Nephron progenitor cell (in vitro differentiated cells): Measurements from ENCODE around the gene HOXA3.
A peak's percentile ranks its signal among the peaks of the same experiment; 100 is the strongest.

Experiments used
- DNase-seq: peaks from one replicate; pipeline ENCODE4 v3.0.0; 2021
- H3K27ac Mint-ChIP-seq: 2 replicates; pipeline ENCODE4 v1.8.0; 2021; ENCODE audit warnings: mild to moderate bottlenecking, moderate library complexity, mixed read lengths
- H3K27me3 Mint-ChIP-seq: 2 replicates; pipeline ENCODE4 v1.8.0; 2021; ENCODE audit warnings: mild to moderate bottlenecking, low read depth, mixed read lengths; ENCODE audit not compliant: poor library complexity
- H3K36me3 Mint-ChIP-seq: 2 replicates; pipeline ENCODE4 v1.8.0; 2021; ENCODE audit warnings: low read depth, mixed read lengths
- H3K4me1 Mint-ChIP-seq: 2 replicates; pipeline ENCODE4 v1.8.0; 2021; ENCODE audit warnings: mixed read lengths
- H3K4me3 Mint-ChIP-seq: 2 replicates; pipeline ENCODE4 v1.8.0; 2021; ENCODE audit warnings: mild to moderate bottlenecking, moderate library complexity, mixed read lengths
- H3K9me3 Mint-ChIP-seq: 2 replicates; pipeline ENCODE4 v1.8.0; 2021; ENCODE audit warnings: mild to moderate bottlenecking, moderate library complexity, mixed read lengths
- CTCF ChIP-seq: fragments of 200-600 bp; sonication (generic); IDR thresholded peaks from 2 replicates; pipeline ENCODE4 v1.5.0; 2021; ENCODE audit warnings: antibody characterized with exemption

The HOXA3 gene

GRCh38 chr7:27169658-27170425 lies 17.5 kb upstream of the HOXA3 start:
- no peak for TF ChIP-seq CTCF
- no peaks in the 10 kb centered on the region for H3K9me3 Mint-ChIP-seq
- DNase-seq: peak; percentile 63
- H3K4me3 Mint-ChIP-seq: peak overlapping the region; percentile 97
- H3K27me3 Mint-ChIP-seq: peaks cover 21% of the 10 kb centered on the region
- peaks cover 42% of the 10 kb centered on the region for H3K4me1 Mint-ChIP-seq
- H3K27ac Mint-ChIP-seq: peak overlapping the region; percentile 100
- H3K36me3 Mint-ChIP-seq: peaks cover 57% of the 10 kb centered on the region

GRCh38 chr7:27168265-27168947 lies 16.0 kb upstream of the HOXA3 start:
- peaks cover 19% of the 10 kb centered on the region for H3K27me3 Mint-ChIP-seq
- H3K4me1 Mint-ChIP-seq: peaks cover 38% of the 10 kb centered on the region
- TF ChIP-seq CTCF: no peak
- peak overlapping the region; percentile 97 for H3K4me3 Mint-ChIP-seq
- peak overlapping the region; percentile 98 for H3K27ac Mint-ChIP-seq
- no peaks in the 10 kb centered on the region for H3K9me3 Mint-ChIP-seq
- DNase-seq: peak; percentile 58
- H3K36me3 Mint-ChIP-seq: peaks cover 71% of the 10 kb centered on the region

- Mint-ChIP-seq H3K27me3 (peaks cover 19% of the 10 kb centered on the region), H3K9me3 (no peaks in the 10 kb centered on the region), H3K36me3 (peaks cover 76% of the 10 kb centered on the region), H3K4me3 (peak overlapping the region; percentile 97), H3K4me1 (peaks cover 38% of the 10 kb centered on the region), H3K27ac (peak overlapping the region; percentile 98)
- TF ChIP-seq CTCF: no peak
- peak; percentile 6 for DNase-seq
These were observed 15.5 kb upstream of the HOXA3 start for GRCh38 chr7:27167916-27168264.

GRCh38 chr7:27166531-27167505 lies 14.4 kb upstream of the HOXA3 start:
- H3K9me3 Mint-ChIP-seq: no peaks in the 10 kb centered on the region
- TF ChIP-seq CTCF: no peak
- peak overlapping the region; percentile 97 for H3K4me3 Mint-ChIP-seq
- peaks cover 35% of the 10 kb centered on the region for H3K4me1 Mint-ChIP-seq
- H3K27ac Mint-ChIP-seq: peak overlapping the region; percentile 98
- peak; percentile 47 for DNase-seq
- peaks cover 19% of the 10 kb centered on the region for H3K27me3 Mint-ChIP-seq
- peaks cover 79% of the 10 kb centered on the region for H3K36me3 Mint-ChIP-seq

GRCh38 chr7:27165996-27166530 lies 13.7 kb upstream of the HOXA3 start:
- H3K27ac Mint-ChIP-seq: peak overlapping the region; percentile 99
- H3K4me3 Mint-ChIP-seq: peak overlapping the region; percentile 97

More at GRCh38 chr7:27165996-27166530, 13.7 kb upstream of the HOXA3 start:
- no peak for TF ChIP-seq CTCF
- Mint-ChIP-seq H3K9me3 (no peaks in the 10 kb centered on the region), H3K27me3 (peaks cover 13% of the 10 kb centered on the region), H3K4me1 (peaks cover 28% of the 10 kb centered on the region), H3K36me3 (peaks cover 72% of the 10 kb centered on the region)
- peak; percentile 60 for DNase-seq
